K562 treated with DMSO at 1 percent for 48 hours (cell line): ENCODE measurements around the gene ECM1. TPM values are rescaled to one million over a fixed set of nuclear protein-coding genes. Genes with fewer than 3 reads are reported as not detected.

Source experiments
- total RNA-seq: library from RNA; unstranded; fragments of 300-600 nt; gene quantifications from 2 replicates; pipeline ENCODE4 v1.2.3, GENCODE V29; 2022; ENCODE audit warnings: low replicate concordance; ENCODE audit errors: extremely low read depth

ECM1 gene
- not detected in 2 replicates for total RNA-seq

GRCh38 chr1:150507912-150508864 lies at the start of gene ECM1:
Gene ECM1, plus strand, starts transcription at chr1:150508109. Its CDS starts 101 bp downstream, at chr1:150508210.

DNA sequence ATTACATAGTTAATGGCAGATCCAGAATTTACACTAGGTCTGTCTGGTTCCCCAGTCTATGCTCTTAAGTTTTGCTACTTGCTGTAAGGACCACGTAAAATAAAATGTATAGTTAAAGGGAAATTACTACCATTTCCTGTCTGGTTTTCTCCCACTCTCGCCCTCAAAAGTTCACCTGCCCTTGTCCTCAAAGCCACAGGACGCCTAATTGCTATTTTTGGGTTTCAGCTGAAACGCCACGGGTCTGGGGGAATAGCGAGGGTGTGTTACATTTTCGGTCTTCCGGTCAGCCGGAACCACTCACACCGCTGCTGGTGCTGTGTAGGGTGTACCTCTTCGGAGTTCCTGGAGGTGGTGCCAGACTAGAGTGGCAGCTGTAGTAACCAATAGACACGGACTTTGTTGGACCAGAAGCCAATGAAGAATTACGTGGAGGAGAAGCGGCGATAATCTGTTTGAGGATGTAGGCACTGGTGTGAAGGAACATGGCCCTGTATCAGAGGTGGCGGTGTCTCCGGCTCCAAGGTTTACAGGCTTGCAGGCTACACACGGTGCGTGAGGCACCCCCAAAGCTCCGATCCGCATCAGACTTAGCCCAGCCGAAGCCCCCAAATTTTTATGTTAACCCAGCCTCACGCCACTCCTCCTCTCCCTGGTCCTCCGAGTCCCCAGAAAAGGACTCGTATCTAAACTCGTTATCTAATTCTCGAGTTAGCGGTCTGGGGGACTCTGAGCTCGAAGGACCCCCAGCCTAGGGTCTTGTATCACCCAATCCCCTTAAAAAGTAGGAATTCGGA lies 20.7 kb upstream of the ECM1 start, which contains the start of gene TARS2:
TARS2 (plus strand) TSS at position 454 of the 797 bp plus-strand sequence; CDS start at position 486, 32 bp downstream.

DNA sequence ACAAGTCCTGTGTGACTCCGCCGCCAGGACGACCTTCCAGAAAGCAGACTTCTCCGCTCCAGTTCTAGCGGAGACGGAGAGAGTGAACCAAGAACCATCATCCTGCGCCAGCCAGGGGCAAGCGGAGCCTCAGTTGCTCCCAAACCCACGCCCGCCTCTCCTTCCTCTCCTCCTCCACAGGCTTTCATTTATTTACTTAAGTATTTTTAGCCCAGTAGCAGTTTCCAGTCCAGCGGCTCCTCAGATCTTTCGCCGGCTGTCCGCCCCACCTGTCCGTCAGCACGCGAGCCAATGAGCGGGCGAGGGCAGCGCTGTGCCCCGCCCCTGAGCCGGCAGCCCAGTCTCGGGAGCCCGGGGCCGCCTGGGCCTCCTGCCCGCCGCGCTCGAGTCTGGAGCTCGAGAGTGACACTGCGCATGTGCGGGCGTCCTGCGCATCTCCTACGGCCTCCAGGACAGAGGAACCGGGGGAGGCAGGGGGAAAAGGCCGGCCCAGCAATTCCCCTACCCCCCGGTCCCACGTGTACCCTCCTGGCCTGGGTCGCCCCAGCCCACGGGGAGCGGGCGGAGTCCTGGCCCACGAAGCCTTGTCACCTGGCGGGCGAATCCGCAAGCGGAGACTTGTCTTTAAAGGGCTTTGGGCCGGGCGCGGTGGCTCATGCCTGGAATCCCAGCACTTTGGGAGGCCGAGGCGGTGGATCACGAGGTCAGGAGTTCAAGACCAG lies 7.6 kb downstream of the ECM1 start, which contains the start of gene FALEC:
FALEC (plus strand) TSS at position 425 of the 722 bp plus-strand sequence.

DNA sequence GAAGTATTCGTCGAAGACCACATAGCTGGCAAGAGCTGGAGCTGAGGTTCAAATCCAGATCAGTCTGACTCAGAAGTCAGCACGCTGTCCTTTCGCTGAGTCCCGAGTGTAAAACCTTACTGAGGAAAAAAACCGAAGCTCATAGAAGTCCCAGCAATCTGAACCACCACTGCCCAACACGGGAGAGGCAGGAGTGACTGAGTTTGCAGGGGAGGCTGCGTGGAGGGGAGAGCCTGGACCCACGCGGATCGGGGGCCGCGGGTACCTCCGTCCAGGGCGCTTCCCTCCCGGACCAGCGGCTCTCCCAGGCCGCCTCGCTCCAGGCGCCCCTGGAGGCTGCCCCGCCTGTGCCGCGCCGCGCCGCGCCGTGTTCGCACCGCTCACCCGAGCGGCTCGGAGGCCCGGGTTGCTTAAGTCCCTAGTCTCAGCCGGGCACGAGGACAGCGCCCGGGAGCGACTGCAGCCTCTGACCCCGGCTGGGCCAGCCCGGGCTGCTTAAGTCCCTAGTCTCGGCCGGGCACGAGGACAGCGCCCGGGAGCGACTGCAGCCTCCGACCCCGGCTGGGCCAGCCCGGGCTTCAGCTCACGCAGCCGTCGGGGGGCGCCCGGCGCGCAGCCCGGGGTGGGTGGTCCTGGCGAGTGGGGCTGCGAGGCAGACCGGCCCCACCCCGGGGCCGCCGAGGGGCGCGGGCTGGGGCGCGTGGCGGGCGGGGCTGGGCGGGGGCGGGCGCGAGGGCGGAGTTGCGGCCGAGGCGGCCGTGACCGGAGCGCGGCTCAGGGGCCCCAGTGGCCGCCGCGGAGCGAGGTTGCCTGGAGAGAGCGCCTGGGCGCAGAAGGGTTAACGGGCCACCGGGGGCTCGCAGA lies 41.0 kb downstream of the ECM1 start, which contains the start of gene ADAMTSL4:
ADAMTSL4 (plus strand) TSS at position 777 of the 864 bp plus-strand sequence. CDS start 2,881 bp downstream, outside the sequence.

Other genes starting within 250 kb of the ECM1 start
- not detected in 2 replicates for gene APH1A, start 239.1 kb upstream of the ECM1 start, total RNA-seq
- not detected in 2 replicates for gene C1orf54, start 235.3 kb upstream of the ECM1 start, total RNA-seq
- not detected in 2 replicates for gene CIART, start 225.6 kb upstream of the ECM1 start, total RNA-seq
- not detected in 2 replicates for gene MRPS21, start 214.2 kb upstream of the ECM1 start, total RNA-seq
- gene PRPF3, start 186.6 kb upstream of the ECM1 start, total RNA-seq, result not detected in 2 replicates
- gene RPRD2, start 144.0 kb upstream of the ECM1 start, total RNA-seq, result not detected in 2 replicates
- gene TARS2, start 20.7 kb upstream of the ECM1 start, total RNA-seq, result not detected in 2 replicates
- not detected in 2 replicates for gene FALEC, start 7.6 kb downstream of the ECM1 start, total RNA-seq
- gene ADAMTSL4, start 41.3 kb downstream of the ECM1 start, total RNA-seq, result 92.5 TPM in 1 of 2 replicates, not detected in the other
- 123 TPM in 1 of 2 replicates, not detected in the other for gene MCL1, start 71.5 kb downstream of the ECM1 start, total RNA-seq
- not detected in 2 replicates for gene ENSA, start 121.5 kb downstream of the ECM1 start, total RNA-seq
- not detected in 2 replicates for gene GOLPH3L, start 189.0 kb downstream of the ECM1 start, total RNA-seq
- not detected in 2 replicates for gene HORMAD1, start 212.8 kb downstream of the ECM1 start, total RNA-seq